ENCODE data around the gene SUPT3H. TPM values are rescaled to one million over a fixed set of nuclear protein-coding genes. Genes with fewer than 3 reads are reported as not detected.

SUPT3H gene
- total and polyA plus RNA-seq, 2 of the 13 experiments (the other 11 are each of a cell fraction or from before 2014, with no cell fraction given) = 11.9 to 36.1 TPM

GRCh38 chr6:45376310-45377042 lies 1.3 kb downstream of the SUPT3H start (continued):
- 0 out of 2 replicates have a peak, but pooled peaks have one; percentile 13 for TF ChIP-seq AFF4 (CRISPR knock-in tag; IDR thresholded peaks at IDR 0.05)
- TF ChIP-seq TFDP2 (CRISPR knock-in tag; IDR thresholded peaks at IDR 0.05) = 0 out of 2 replicates have a peak, but pooled peaks have one; percentile 4
- TF ChIP-seq ZNF468 (CRISPR knock-in tag; IDR thresholded peaks at IDR 0.05) = no peak
- TF ChIP-seq ZNF142 (CRISPR knock-in tag; IDR thresholded peaks at IDR 0.05) = no peak
- no peak for TF ChIP-seq SRSF9 (IDR thresholded peaks at IDR 0.05; ENCODE audit: borderline replicate concordance, insufficient read depth, low read depth, low read length, poor library complexity, severe bottlenecking)
- no peak for TF ChIP-seq ATF1 (CRISPR knock-in tag; IDR thresholded peaks at IDR 0.05)
- TF ChIP-seq ZNF737 (CRISPR knock-in tag; IDR thresholded peaks at IDR 0.05; ENCODE audit: borderline replicate concordance) = no peak
- 0 out of 2 replicates have a peak, but pooled peaks have one; percentile 56 for TF ChIP-seq ZNF354B (CRISPR knock-in tag; IDR thresholded peaks at IDR 0.05)
- TF ChIP-seq MATR3 (CRISPR knock-in tag; IDR thresholded peaks at IDR 0.05) = no peak

Measured in HepG2 (cell line).